Bronchial epithelial cell (primary cell): Measurements from ENCODE around the gene COL5A1. TPM values are rescaled to one million over a fixed set of nuclear protein-coding genes. Genes with fewer than 3 reads are reported as not detected.
A peak's percentile ranks its signal among the peaks of the same experiment; 100 is the strongest.

Source experiments
- DNase-seq: peaks from one replicate; pipeline ENCODE4 v3.0.0-alpha.2; 2010; ENCODE audit warnings: low read depth
- FAIRE-seq: peaks from 2 replicates; lab custom pipeline; 2011; peaks lifted over from hg19 to GRCh38; lab: Jason Lieb, UNC
- H3K27me3 ChIP-seq: 2 replicates; pipeline ENCODE4 v1.5.1; 2011; ENCODE audit warnings: low read length; ENCODE audit not compliant: control insufficient read depth, insufficient read depth
- H3K36me3 ChIP-seq: 2 replicates; pipeline ENCODE4 v1.5.1; 2011; ENCODE audit warnings: low read length; ENCODE audit not compliant: control insufficient read depth, insufficient read depth
- H3K4me3 ChIP-seq: 2 replicates; pipeline ENCODE4 v1.5.1; 2011; ENCODE audit warnings: mild to moderate bottlenecking, low read depth, low read length, control low read depth
- CTCF ChIP-seq: IDR thresholded peaks from 2 replicates; pipeline ENCODE4 v1.5.1; 2011; ENCODE audit warnings: mild to moderate bottlenecking, moderate library complexity, low read length, control low read depth, inconsistent platforms; ENCODE audit not compliant: insufficient read depth, severe bottlenecking
- total RNA-seq: library from RNA; depleted of rRNA; stranded (reverse); fragments of >200 nt; gene quantifications from 2 replicates; pipeline ENCODE4 v1.2.1, GENCODE V29; 2014

The COL5A1 gene
- total RNA-seq, 1 donor from 2014 or later: 6.3 TPM

GRCh38 chr9:134804871-134805270 is 163.3 kb downstream of the COL5A1 start:
- no peaks in the 10 kb centered on the region for H3K27me3 ChIP-seq
- TF ChIP-seq CTCF: no peak
- DNase-seq (no peak), FAIRE-seq (no peak)
- H3K4me3 ChIP-seq: no peak overlapping the region
- H3K36me3 ChIP-seq: no peaks in the 10 kb centered on the region

DNA sequence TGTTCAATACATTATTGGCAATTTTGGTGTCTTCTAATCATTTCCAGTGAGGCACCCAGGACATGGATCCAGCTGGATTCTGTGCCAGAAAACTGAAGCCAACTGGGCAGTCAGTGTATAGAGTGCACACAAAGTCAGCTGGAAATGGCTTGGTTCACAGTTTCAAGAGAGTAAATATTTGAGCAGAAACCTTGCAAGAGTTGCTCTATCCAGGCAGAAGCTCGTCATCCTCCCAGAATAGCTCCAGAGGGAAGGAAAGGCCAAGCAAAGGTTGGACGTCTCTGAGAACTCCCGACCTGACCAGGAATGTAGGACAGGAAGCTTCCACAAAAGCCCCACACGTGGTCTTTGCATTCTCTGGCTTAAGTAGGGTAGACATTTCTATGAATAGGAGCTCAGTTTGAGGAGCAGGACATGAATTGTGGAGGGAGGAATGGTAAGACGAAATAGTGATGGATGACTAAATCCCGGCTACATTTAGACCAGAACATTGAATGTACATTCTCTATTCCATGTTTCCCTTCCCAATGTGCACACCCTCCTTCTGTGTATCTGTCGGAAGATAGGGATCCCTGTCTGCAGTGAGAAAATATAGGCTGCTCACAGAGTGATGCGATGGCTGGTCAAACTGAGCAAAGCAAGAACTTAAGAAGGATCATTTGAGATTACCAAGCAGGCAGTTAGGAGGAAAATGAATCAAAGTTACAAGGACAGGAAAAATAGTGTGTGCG is 166.3 kb downstream of the COL5A1 start:
- no peaks in the 10 kb centered on the region for H3K27me3 ChIP-seq
- TF ChIP-seq CTCF: no peak
- no peaks in the 10 kb centered on the region for H3K36me3 ChIP-seq
- FAIRE-seq (peak; percentile 60), DNase-seq (no peak)
- no peak overlapping the region for H3K4me3 ChIP-seq

- peak; percentile 68 for FAIRE-seq
- no peak for TF ChIP-seq CTCF
- DNase-seq: no peak
- Histone ChIP-seq H3K36me3 (no peaks in the 10 kb centered on the region), H3K4me3 (no peak overlapping the region), H3K27me3 (no peaks in the 10 kb centered on the region)
Observed at GRCh38 chr9:134808447-134808792, 166.8 kb downstream of the COL5A1 start.

DNA sequence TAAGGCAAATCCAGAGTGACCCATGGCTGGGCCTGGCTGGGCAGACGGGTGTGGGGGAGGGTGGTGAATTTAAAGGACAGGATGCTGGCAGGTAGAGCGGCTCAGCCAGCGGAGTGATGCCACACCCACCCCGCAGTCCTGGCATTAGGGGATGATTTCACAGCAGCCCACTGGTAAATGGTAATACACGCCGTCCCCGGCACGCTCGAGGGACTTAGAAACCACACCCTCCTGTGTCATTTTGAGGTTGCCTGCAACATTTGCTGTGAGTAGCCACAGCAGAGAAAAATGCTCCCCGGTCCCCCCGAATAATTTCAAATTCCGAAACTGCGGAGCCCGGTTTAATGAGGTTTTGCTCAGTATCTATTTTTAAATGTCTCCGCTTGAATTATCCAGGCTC is 167.7 kb downstream of the COL5A1 start:
- no peak overlapping the region for H3K4me3 ChIP-seq
- no peaks in the 10 kb centered on the region for H3K27me3 ChIP-seq
- no peak for TF ChIP-seq CTCF
- no peak for FAIRE-seq
- no peak for DNase-seq
- no peaks in the 10 kb centered on the region for H3K36me3 ChIP-seq

- H3K4me3 ChIP-seq: no peak overlapping the region
- H3K27me3 ChIP-seq: no peaks in the 10 kb centered on the region
- FAIRE-seq (no peak), DNase-seq (no peak)
- no peak for TF ChIP-seq CTCF
- H3K36me3 ChIP-seq: no peaks in the 10 kb centered on the region
Observed at GRCh38 chr9:134809826-134810225, 168.2 kb downstream of the COL5A1 start.

GRCh38 chr9:134811079-134811672 is 169.6 kb downstream of the COL5A1 start:
- Histone ChIP-seq H3K4me3 (no peak overlapping the region), H3K27me3 (no peaks in the 10 kb centered on the region), H3K36me3 (no peaks in the 10 kb centered on the region)
- DNase-seq: no peak
- TF ChIP-seq CTCF: no peak
- FAIRE-seq: no peak
